Stimulated activated naive CD8-positive, alpha-beta T cell treated with anti-CD3 and anti-CD28 coated beads, Interleukin-15, Interleukin-2, amounts not matched to agents 100 U/mL and 50 U/mL, for 24 hours (primary cell): ENCODE results near the gene PTPRD.
A peak's percentile ranks its signal among the peaks of the same experiment; 100 is the strongest.

Experiments
- ATAC-seq: fragments of 150-1000 bp; cut with Tn5 transposase; one replicate; pipeline ENCODE4 v1.10.0; 2021
- DNase-seq: peaks from one replicate; pipeline ENCODE4 v3.0.0; 2021

The PTPRD gene

GRCh38 chr9:8570776-8571175 is 2042.0 kb downstream of the PTPRD start:
- ATAC-seq, result no peak
- DNase-seq, result no peak

- ATAC-seq (no peak), DNase-seq (no peak)
Measured at GRCh38 chr9:8569823-8570222, 2043.0 kb downstream of the PTPRD start.

- ATAC-seq (no peak), DNase-seq (no peak)
Measured at GRCh38 chr9:8567963-8568579, 2044.7 kb downstream of the PTPRD start.

GRCh38 chr9:8564960-8565359 is 2047.8 kb downstream of the PTPRD start:
- ATAC-seq (no peak), DNase-seq (peak; percentile 4)

- DNase-seq (no peak), ATAC-seq (no peak)
Measured at GRCh38 chr9:8560560-8561525, 2052.0 kb downstream of the PTPRD start.

GRCh38 chr9:8558176-8558575 is 2054.6 kb downstream of the PTPRD start:
- ATAC-seq, result no peak
- DNase-seq, result no peak

GRCh38 chr9:8555762-8556500 is 2056.9 kb downstream of the PTPRD start:
- DNase-seq (no peak), ATAC-seq (no peak)

- DNase-seq, result no peak
Measured at GRCh38 chr9:8553444-8553843, 2059.4 kb downstream of the PTPRD start.

GRCh38 chr9:8552732-8553131 is 2060.1 kb downstream of the PTPRD start:
- ATAC-seq (no peak), DNase-seq (no peak)

More at GRCh38 chr9:8553444-8553843, 2059.4 kb downstream of the PTPRD start:
- ATAC-seq, result no peak

- ATAC-seq, result no peak
- no peak for DNase-seq
Measured at GRCh38 chr9:8549214-8549613, 2063.6 kb downstream of the PTPRD start.

GRCh38 chr9:8543219-8543618 is 2069.6 kb downstream of the PTPRD start:
- ATAC-seq (no peak), DNase-seq (no peak)

GRCh38 chr9:8542537-8542936 is 2070.3 kb downstream of the PTPRD start:
- no peak for ATAC-seq
- no peak for DNase-seq

GRCh38 chr9:8539681-8540197 is 2073.1 kb downstream of the PTPRD start:
- DNase-seq, result no peak

GRCh38 chr9:8536845-8537244 is 2076.0 kb downstream of the PTPRD start:
- ATAC-seq (no peak), DNase-seq (no peak)

More at GRCh38 chr9:8539681-8540197, 2073.1 kb downstream of the PTPRD start:
- no peak for ATAC-seq

GRCh38 chr9:8534828-8535227 is 2078.0 kb downstream of the PTPRD start:
- no peak for DNase-seq
- ATAC-seq, result no peak

GRCh38 chr9:8533681-8534080 is 2079.1 kb downstream of the PTPRD start:
- DNase-seq (no peak), ATAC-seq (no peak)

- DNase-seq, result no peak
- ATAC-seq, result no peak
Measured at GRCh38 chr9:8531826-8532415, 2080.9 kb downstream of the PTPRD start.

- DNase-seq, result no peak
- no peak for ATAC-seq
Measured at GRCh38 chr9:8521112-8521511, 2091.7 kb downstream of the PTPRD start.

GRCh38 chr9:8515748-8516147 is 2097.1 kb downstream of the PTPRD start:
- ATAC-seq (no peak), DNase-seq (no peak)

GRCh38 chr9:8514760-8515159 is 2098.0 kb downstream of the PTPRD start:
- DNase-seq (no peak), ATAC-seq (no peak)

GRCh38 chr9:8508671-8509290 is 2104.0 kb downstream of the PTPRD start:
- DNase-seq, result no peak
- no peak for ATAC-seq

GRCh38 chr9:8494571-8494970 is 2118.2 kb downstream of the PTPRD start:
- DNase-seq (no peak), ATAC-seq (no peak)
